H1 (cell line): Measurements from ENCODE around the gene HSPA1B. TPM values are rescaled to one million over a fixed set of nuclear protein-coding genes. Genes with fewer than 3 reads are reported as not detected.

ENCODE experiments used
- CHD7 ChIP-seq: fragments of 300-600 bp; sonication (generic); IDR thresholded peaks from 2 replicates; pipeline ENCODE4 v1.7.1; 2012; ENCODE audit warnings: low read length, moderate library complexity, mild to moderate bottlenecking, inconsistent platforms; ENCODE audit not compliant: insufficient replicate concordance
- CREB1 ChIP-seq: IDR thresholded peaks from 2 replicates; pipeline ENCODE4 v1.6.1; 2012; ENCODE audit warnings: inconsistent platforms
- HDAC2 ChIP-seq, 2 experiments: fragments of 300-600 bp in 1 of 2; sonication (generic) in 1 of 2; IDR thresholded peaks; 2 replicates each; pipeline ENCODE4 v1.6.1; 2011 to 2012; ENCODE audit warnings: low read depth in 2 of 2, low read length in 2 of 2, mild to moderate bottlenecking in 2 of 2, moderate library complexity in 2 of 2, borderline replicate concordance in 1 of 2, inconsistent platforms in 1 of 2
- POLR2A ChIP-seq, 2 experiments: IDR thresholded peaks; 1 replicate in 1 of 2; 2 replicates in 1 of 2; pipeline ENCODE4 v1.6.1; 2011; ENCODE audit warnings: low read depth in 2 of 2, low read length in 2 of 2, mild to moderate bottlenecking in 2 of 2; ENCODE audit errors: control extremely low read depth in 1 of 2
- RAD21 ChIP-seq, 2 experiments: IDR thresholded peaks in 1 of 2; conservative IDR thresholded peaks in 1 of 2; 2 replicates each; pipeline ENCODE4 v1.6.1; 2011; ENCODE audit warnings: low read depth in 2 of 2, low read length in 2 of 2, improper control_type of control experiment in 1 of 2, inconsistent platforms in 1 of 2, mild to moderate bottlenecking in 1 of 2, moderate library complexity in 1 of 2
- SIN3A ChIP-seq, 2 experiments: IDR thresholded peaks in 1 of 2; conservative IDR thresholded peaks in 1 of 2; 2 replicates each; pipeline ENCODE4 v1.6.1; 2011 to 2012; ENCODE audit warnings: low read length in 2 of 2, improper control_type of control experiment in 1 of 2, low read depth in 1 of 2, mild to moderate bottlenecking in 1 of 2
- polyA plus RNA-seq, 7 experiments: library from polyadenylated mRNA; depleted of rRNA in 3 of 7; stranded (reverse) in 5 of 7; unstranded in 2 of 7; fragments of >200 nt in 5 of 7; fragments of 200-250 nt in 2 of 7; gene quantifications; 1 replicate in 5 of 7; 2 replicates in 1 of 7; 4 replicates in 1 of 7; pipeline versions ENCODE4 v1.2.1 to v1.2.3, GENCODE V29; 2011 to 2013; ENCODE audit warnings: missing spikeins in 2 of 7, mixed read lengths in 2 of 7
- total RNA-seq: library from RNA; stranded (reverse); fragmentation: NEBNext Ultra II Directional; extraction: Animal tissue kit (Norgen Biotek cat#: 25700); gene quantifications from 2 replicates; pipeline ENCODE4 v1.2.1, GENCODE V29; 2021

The HSPA1B gene
- total and polyA plus RNA-seq, 2 of the 8 experiments (the other 6 are each of a cell fraction or from before 2014, with no cell fraction given): 36.6 to 76.6 TPM

DNA sequence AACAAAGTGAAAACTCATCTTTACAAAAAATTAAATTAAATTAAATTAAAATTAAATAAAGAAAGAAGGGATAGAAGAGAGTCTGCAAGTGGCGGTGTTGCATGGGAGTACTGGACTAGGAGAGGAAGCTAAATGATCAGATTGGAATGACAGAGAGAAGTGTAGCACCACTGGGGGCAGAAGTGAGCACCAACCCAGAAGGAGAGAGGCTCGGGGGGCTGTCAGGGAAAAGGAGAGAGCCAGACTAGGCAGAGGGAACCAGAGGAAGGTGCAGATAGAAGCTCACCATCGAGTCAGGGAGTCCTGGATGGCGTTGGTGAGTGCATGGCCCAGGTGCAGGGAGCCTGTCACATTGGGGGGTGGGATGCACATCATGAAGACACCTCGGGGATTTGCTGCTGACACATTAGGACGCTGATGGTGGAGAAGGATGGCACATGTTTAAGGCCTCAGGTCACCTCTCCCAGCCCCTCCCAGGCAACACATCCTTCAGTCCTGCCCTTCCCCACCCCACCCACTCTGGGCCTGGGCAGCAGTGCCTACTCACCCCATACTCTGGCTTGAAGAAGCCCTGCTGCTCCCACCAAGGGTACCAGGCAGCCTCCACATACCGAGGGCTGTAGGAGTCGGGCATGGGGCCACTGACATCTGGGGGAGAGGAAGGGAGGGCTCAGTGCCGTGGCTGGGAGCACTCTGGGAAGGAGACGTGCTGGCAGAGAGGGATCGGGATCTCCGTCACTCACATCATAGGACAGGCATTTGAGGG lies 36.0 kb upstream of the HSPA1B start (continued):
- TF ChIP-seq CHD7 (no peak), RAD21 (IDR thresholded peaks at IDR 0.05 in 1 of 2, conservative IDR thresholded peaks at IDR 0.05 in 1 of 2; ENCODE audit: low read depth in 2 of 2, low read length in 2 of 2) (peak; percentile 58 to 61), HDAC2 (IDR thresholded peaks at IDR 0.05; ENCODE audit: borderline replicate concordance in 1 of 2, low read depth in 2 of 2, low read length in 2 of 2) (no peak), SIN3A (conservative IDR thresholded peaks at IDR 0.05 in 1 of 2, IDR thresholded peaks at IDR 0.05 in 1 of 2; ENCODE audit: low read depth in 1 of 2, low read length in 2 of 2) (peak; percentile 83 to 91; a peak in 2 of 4 replicates), CREB1 (0 out of 2 replicates have a peak, but pooled peaks have one; percentile 10), POLR2A (IDR thresholded peaks at IDR 0.05; ENCODE audit: control extremely low read depth in 1 of 2, low read depth in 2 of 2, low read length in 2 of 2) (no peak)
